HEK293T (cell line): ENCODE results near the gene NDUFA8.

Experiments
- ARNT ChIP-seq: fragments of 450-650 bp; IDR thresholded peaks from 2 replicates; pipeline ENCODE4 v1.6.1; 2017; ENCODE audit warnings: mild to moderate bottlenecking
- CTBP1 ChIP-seq: fragments of 450-650 bp; IDR thresholded peaks from 2 replicates; pipeline ENCODE4 v1.6.1; 2016; ENCODE audit warnings: borderline replicate concordance
- ELF4 ChIP-seq: fragments of 450-650 bp; IDR thresholded peaks from 2 replicates; pipeline ENCODE4 v1.6.1; 2017; ENCODE audit warnings: antibody characterized with exemption
- ZNF384 ChIP-seq: fragments of 450-650 bp; IDR thresholded peaks from 2 replicates; pipeline ENCODE4 v1.6.1; 2016

GRCh38 chr9:122110100-122110833 lies 49.3 kb downstream of the NDUFA8 start:
- TF ChIP-seq ELF4 (no peak), CTBP1 (no peak), ZNF384 (no peak), ARNT (no peak)
